GM12875 (cell line): ENCODE results near the gene XXYLT1.
"Not testable (repeated sequence)": the region's sequence is repeated elsewhere in the genome, so short reads cannot be mapped to it uniquely, and the experiment has no call there.

Experiments used
- H3K4me3 ChIP-seq: one replicate; pipeline ENCODE4 v1.5.1; 2011; ENCODE audit warnings: low read depth, low read length, control low read depth
- TF ChIP-seq, protein P1 (sequence below): IDR thresholded peaks from 2 replicates; pipeline ENCODE4 v1.5.1; 2011; ENCODE audit warnings: low read depth, mild to moderate bottlenecking, control low read depth, inconsistent platforms, low read length, moderate library complexity, borderline replicate concordance; ENCODE audit not compliant: insufficient read depth

The XXYLT1 gene

DNA sequence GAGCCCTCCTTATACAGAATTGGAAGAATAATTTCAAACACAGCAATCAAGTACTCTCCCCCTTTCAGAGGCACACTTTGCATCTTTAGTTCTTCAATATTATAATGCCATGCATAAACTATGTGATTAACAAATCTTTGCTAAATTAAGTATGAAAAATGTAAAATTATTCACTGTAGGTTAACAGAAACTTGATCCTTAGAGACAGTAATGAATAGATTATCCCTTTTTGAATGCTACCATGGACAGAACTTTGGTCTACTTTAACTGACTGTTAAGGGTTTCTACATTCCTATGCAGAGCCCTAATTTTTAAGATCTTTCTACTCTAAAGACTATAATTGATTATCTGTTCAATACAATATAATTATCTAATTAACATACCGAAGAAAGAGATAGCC lies 25.7 kb upstream of the XXYLT1 start:
- no peak overlapping the region for H3K4me3 ChIP-seq
- TF ChIP-seq, protein P1, sequence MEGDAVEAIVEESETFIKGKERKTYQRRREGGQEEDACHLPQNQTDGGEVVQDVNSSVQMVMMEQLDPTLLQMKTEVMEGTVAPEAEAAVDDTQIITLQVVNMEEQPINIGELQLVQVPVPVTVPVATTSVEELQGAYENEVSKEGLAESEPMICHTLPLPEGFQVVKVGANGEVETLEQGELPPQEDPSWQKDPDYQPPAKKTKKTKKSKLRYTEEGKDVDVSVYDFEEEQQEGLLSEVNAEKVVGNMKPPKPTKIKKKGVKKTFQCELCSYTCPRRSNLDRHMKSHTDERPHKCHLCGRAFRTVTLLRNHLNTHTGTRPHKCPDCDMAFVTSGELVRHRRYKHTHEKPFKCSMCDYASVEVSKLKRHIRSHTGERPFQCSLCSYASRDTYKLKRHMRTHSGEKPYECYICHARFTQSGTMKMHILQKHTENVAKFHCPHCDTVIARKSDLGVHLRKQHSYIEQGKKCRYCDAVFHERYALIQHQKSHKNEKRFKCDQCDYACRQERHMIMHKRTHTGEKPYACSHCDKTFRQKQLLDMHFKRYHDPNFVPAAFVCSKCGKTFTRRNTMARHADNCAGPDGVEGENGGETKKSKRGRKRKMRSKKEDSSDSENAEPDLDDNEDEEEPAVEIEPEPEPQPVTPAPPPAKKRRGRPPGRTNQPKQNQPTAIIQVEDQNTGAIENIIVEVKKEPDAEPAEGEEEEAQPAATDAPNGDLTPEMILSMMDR = no peak

DNA sequence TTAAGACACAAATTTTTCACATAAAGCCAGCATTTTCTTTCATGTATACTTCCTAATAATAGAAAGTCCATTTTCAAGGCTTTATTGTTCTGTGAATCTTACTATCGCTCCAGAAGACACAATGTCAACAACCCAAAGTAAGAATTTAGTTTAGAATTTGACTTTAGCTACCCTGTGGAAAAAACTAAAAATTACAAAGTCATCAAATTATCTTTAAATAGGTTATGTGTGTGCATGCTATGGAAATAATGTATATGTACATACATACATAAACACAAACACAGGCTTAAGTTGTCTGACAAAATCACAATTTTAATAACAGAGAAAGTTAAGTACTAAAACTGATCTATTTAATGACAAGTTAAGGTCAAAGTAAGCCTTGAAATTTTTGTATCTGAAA lies 20.2 kb upstream of the XXYLT1 start:
- TF ChIP-seq, protein P1 = no peak
- no peak overlapping the region for H3K4me3 ChIP-seq

DNA sequence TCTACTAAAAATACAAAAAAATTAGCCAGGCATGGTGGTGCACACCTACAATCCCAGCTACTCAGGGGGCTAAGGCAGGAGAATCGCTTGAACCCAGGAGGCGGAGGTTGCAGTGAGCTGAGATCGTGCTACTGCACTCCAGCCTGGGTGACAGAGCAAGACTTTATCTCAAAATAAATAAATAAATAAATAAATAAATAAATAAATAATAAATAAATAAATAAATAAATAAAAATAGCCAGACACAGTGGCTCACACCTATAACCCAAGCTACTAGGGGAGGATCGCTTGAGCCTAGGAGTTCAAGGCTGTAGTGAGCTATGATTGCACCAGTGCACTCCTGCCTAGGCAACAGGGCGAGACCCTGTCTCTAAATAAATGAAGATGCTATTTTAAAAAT lies 19.7 kb upstream of the XXYLT1 start:
- H3K4me3 ChIP-seq = not testable (repeated sequence)

DNA sequence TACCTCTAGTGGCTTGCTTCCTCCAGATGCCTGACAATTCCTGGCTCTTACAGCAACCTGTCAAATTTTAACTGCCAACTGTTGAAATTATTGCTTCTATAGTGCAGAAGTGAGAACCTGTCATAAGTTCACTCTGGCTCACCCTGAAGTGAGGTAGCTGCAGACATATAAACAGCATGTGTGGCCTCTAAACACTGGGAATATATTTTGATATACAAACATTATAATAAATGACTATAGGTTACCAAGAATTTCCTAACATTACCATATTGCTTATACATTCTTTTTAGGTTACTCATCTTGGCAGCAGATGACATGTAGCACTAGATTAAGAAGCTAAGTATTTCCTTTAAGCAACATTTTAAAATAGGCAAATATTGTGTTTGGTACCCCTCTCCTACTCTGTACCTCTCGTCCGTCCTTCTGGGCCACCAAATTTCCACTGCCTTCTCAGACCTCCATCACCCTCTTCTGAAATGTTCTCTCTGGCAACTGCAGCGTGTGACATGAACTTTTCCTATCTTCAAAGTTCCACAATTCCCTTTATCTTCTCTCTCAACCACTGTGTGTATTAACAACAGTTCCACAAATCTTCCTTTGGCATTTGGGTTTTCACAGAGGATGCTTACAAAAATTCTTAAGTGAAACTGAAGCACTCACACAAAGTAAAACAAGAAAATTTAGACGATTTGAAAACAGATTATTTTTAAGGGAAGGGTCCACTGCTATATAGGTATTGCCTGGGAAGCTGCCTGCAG lies 15.3 kb upstream of the XXYLT1 start:
- TF ChIP-seq, protein P1 = no peak
- no peak overlapping the region for H3K4me3 ChIP-seq

DNA sequence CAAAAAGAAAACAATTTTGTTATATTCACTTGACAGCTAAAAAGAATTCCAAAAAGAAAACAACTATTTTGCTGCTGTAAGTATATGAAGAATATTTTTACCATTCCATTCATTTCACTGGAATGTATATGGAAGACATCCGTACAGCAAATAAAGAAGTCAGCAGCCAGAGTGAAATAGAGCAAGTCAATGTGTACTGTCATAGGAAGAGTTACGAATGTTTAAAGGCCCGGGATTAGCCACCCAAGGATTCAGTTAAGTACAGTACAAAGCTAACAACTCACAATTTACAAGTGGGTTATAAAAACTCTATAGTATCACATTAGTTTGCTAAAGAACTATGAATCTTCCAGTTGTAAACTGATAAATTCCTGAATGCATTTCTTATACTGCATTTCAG lies 14.4 kb upstream of the XXYLT1 start:
- TF ChIP-seq, protein P1 = no peak
- H3K4me3 ChIP-seq = no peak overlapping the region

DNA sequence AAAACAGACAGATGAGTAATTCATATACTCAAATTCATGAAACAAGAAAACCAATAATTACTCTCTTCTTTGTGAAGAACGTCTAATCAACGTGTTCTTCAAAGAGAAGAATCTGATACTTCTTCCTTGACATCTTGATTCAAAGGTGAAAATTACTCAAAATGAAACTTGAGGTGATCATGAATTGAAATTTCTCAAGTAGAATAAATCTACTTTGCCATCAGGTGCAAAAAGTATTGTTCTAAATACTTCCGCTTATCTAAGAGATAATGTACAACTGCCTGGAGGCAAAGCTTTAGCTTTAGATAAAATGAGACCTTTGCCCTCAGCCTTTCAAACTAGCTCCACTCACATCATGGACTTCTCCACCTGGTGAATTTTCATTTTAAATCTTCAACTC lies 13.9 kb upstream of the XXYLT1 start:
- TF ChIP-seq, protein P1 = no peak
- H3K4me3 ChIP-seq = no peak overlapping the region

DNA sequence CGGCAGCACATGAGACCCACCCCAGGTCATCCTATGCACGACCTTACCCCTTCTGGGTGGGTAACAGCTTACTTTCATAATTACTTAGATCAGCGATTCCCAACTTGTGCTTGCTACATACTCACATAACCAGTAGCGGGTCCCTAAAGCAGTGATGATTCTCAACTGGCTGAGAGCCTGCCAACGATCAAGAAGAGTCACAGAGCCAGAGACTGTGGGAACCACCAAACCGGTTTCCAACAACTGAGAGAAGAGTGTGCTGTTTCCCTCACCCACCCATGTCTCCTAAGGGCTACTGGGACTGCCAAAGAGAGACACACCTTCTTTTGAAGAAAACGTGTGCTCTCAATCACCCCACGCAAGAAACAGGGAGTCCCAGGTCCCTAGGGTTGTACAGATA lies 12.0 kb upstream of the XXYLT1 start:
- TF ChIP-seq, protein P1 = no peak
- H3K4me3 ChIP-seq = no peak overlapping the region
